HG02884 (cell line): ENCODE measurements around the gene TMEM161A.
"Not testable (repeated sequence)": the region's sequence is repeated elsewhere in the genome, so short reads cannot be mapped to it uniquely, and the experiment has no call there.

Experiments
- ATAC-seq: cut with Tn5 transposase; IDR thresholded peaks from one replicate; pipeline ENCODE4 v1.9.1; 2021; ENCODE audit warnings: mild to moderate bottlenecking, moderate library complexity; ENCODE audit not compliant: unreplicated experiment

The TMEM161A gene

DNA sequence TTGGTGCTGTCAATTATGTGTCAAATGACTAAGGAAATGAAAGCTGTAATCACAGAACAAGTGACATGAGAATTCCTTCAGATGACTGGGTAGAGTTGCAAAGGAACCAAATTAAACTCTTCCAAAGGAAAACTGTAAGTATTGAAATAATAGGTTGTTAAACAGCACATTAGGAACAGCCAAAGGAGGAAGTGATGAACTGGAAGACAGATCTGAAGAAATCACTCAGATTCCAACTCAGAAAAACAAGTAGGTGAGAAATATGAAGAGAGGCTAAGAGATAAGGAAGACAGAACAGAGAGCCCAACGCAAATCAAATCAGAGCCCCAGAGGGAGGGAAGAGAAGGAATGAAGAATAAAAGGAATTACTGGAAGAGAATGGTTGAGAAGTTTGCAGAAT lies 15.4 kb downstream of the TMEM161A start:
- no peak for ATAC-seq

DNA sequence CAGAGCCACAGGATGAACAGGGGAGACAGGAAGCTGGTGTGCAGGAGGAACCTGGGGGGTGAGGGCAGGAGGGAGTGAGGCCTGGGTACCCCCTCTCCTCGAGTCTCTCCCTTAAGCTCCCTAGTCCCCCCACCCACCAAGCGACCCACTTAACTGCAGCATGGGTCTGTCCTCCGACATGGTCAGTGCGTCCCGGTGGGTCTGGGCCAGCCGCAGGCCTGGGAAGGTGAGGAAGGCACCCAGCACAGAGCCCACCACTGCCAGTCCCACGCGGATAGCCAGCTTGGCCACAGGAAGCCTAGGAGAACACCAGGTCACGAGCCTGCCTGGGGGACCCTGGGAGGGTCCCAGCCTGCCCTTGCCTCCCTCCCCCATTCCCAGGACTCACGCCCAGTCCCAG lies 16.9 kb downstream of the TMEM161A start:
- ATAC-seq = no peak

DNA sequence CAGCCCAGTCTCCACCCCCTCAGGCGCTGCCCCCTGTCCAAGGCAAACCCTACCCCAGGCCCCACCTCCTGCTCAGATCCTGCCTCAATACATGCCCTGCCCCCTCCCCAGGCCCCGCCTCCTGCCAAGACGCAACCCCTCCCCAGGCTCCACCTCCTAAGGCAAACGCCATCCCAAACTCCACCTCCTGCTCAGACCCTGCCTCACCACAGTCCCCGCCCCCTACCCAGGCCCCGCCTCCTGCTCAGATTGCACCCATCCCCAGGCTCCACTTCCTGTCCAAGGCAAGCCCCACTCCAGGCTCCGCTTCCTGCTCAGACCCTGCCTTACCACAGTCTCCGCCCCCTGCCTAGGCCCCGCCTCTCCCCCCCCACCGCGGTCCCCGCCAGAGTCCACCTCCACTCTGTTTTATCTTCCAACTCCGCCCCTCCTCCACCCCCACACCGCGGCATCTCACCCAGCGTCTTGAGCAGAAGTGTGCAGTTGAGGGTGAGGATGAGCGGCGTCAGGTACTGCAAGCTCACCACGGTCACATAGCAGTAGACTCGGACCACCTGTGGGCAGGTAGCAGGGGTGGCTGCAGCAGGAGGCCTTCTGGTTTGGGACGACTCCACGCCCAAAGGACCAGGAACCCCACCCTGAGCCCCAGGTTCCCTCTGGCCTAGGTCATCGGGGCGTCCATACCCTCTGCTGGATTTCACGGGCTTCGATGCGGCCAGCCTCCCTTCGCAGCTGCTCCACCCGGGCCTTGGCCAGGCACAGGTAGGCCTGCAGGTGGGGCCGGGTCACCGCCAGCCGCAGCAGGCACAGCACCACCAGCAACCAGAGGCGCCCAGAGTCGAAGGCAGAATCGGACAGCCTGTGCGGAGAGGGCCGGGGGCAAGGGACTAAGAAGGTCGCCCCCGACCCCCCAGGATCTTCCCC lies 17.7 kb downstream of the TMEM161A start:
- no peak for ATAC-seq

DNA sequence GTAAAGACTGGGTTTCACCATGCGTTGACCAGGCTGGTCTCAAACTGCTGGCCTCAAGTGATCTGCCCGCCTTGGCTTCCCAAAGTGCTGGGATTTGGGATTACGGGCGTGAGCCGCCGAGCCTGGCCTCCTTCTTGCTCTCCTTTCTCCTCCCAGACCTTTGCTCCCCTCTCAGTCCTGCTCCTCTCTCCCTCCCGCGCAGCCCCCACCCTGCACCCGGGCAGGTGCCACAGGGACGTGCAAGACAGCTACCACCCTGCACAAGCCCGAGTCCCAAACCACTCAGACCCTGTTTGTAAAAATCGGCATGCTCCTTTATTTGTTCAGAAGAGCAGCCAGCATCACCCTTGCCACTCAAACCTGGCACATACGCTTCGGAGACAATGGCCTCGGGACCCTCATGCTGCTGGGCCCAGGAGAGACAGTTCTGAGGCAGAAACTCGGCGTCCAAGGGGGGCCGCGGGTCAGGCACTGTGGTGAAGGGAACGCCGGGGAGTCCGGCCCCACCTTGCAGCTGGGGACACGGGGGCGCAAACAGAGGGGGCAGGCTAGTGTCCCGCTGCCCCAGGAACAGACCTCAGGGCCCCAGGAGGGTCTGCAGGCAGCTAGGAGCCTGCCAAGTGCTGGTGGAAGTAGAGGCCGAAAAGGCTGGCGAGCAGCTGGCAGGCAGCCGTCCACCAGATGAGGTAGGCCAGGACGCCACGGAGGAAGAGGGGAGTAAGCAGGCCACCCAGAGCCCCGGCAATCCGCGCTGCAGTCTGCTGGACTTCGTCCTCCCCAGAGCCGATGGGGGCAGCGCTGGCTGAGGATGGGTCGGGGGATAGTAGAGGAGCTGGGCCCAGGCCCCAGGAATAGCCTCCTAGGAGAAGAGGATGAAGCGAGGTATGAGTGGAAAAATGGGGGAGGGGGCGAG lies 18.7 kb downstream of the TMEM161A start:
- no peak for ATAC-seq

DNA sequence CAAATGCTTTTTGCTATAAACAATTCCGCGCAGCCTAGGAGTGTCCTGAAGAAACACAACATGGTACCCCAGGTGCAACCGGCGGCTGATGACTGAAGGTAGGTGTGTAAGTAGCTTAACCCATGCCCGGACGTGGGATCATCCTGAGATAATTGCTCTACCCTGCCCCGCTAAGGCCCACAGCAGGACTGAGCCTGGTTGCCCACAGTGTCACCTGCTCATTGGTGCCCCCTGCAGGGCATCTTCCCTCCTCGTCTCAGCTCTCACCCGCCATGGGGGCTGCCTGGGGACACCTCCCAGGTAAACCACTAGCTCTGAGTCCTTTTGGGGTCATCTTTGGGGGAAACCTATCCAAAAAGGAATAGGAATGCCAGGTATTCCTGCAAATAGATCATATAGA lies 22.3 kb downstream of the TMEM161A start:
- ATAC-seq = no peak

DNA sequence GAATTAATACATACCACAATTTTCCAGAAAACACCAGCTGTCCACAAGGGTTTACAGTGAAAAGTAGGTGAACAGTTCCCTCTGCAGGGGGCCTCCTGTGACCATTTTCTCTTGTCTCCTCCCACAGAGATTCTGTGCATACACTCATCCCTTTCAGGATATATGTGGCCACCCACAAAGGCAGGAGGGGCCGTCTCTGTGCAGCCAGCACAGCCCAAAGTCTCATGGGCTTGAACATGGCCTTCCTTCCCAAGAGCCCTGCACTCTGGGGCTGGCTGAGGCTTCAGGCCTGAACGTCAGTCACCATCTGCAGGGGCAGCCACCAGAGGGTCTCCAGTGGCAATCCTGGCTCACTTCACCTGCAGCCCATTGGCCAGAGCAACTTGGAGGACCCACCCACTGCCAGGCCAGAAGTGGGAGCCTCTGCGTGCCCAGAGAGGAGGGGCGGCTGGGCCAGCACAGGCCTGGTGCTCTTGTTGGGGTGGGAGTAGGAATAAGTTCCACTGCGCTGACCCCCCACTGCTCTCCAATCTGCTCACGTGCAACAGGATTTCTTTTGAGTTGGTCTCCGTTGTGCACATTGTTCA lies 25.1 kb downstream of the TMEM161A start:
- ATAC-seq = no peak

DNA sequence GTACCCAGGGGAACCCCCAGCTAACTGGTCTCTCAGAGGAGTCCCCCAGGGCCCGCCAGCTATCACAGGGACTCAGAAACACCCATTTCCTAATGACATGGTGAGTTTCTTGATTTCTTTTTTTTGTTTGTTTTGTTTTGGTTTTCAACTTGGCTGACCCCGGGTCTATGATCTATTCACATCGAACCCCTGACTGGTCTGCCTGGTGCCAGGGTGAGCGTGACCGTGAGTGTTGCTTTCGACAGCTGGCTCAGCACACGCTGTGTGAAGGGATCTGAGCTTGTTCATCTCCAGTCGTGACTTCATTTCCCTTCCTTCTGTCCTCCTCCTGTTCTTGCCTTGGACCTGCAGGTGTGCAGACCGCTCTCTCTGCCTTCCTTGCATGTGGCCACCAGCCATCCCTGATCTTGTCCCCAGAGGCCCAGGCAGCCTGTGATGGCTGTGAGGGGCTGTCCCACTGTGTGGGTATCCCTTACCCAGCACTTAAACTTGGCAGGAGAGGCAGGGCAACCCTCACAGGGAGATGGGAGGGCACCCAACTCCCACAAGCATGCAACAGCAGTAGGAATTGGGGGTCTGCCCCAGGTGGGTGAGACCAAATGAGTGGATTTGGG lies 26.2 kb downstream of the TMEM161A start:
- ATAC-seq = no peak

DNA sequence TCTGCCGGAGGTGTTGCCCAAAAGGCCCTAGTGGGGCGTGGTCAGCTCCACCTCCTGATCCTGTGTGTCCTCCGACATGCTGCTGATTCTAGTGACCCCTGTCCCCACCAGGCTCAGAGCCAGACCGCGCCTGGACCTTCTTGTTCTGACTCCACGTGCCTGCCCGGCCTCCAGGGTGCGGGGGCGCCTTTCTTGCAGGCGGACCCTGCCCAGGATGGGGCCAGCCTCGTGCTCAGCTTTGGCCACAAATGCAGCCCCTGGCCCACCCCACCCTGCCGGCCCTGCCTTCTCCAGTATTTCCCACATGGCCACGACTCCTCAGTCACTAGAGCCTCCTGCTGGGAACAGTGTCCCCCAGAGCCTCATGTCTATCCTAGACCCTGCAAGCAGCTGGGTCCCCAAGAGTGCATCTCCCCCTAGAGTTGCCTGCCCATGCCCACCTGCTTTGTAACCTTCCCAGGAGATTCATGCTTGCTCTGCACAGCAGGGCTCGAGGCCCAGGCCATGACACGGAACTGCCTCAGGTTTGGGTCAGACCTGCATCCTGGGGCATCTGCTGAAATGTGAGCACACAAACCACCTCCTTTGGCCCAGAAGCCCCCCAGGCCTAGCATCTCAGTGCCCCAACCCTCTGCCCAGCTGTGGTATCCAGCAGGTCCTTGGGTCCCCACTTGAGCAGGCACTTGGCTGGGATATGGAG lies 27.0 kb downstream of the TMEM161A start:
- no peak for ATAC-seq

DNA sequence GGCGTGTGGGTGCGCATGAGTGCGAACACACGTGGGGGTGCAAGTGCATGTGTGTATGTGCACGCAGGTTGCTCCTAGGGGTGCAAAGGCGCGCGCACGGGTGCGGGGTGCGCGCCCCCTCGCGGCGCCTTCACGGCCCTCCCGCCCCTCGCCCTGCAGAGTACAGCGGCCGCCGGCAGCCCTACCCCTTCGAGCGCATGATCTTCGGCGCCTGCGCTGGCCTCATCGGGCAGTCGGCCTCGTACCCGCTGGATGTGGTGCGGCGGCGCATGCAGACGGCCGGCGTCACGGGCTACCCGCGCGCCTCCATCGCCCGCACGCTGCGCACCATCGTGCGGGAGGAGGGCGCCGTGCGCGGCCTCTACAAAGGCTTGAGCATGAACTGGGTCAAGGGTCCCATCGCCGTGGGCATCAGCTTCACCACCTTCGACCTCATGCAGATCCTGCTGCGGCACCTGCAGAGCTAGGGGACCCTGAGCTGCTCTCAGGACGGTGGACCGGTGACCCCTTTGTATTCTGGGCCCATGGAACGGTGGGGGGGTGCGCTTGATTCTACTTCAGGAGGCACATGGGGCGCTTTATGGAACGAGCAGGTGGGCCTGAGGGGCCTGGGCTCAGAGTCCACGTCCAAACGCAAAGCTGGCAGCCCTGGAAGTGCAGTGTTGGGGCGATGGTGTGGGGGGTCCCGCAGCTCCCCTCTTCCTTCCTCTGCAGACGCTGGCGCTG lies 27.7 kb downstream of the TMEM161A start:
- no peak for ATAC-seq

DNA sequence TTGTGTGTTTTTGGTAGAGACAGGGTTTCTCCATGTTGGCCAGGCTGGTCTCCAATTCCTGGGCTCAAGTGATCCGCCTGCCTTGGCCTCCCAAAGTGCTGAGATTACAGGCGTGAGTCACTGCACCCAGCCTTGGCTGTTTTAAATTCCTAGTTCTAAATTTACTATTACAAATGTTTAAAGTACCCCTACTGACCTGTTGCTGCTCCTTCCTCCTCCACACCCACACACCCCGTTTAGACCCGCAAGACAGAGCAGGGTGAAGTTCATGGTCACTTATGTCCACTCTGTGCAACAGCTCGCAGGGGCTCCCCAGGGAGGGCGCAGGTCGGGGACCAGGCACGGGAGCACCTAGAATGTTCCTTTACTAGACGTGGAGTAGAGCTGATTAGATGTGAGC lies 28.7 kb downstream of the TMEM161A start:
- no peak for ATAC-seq

DNA sequence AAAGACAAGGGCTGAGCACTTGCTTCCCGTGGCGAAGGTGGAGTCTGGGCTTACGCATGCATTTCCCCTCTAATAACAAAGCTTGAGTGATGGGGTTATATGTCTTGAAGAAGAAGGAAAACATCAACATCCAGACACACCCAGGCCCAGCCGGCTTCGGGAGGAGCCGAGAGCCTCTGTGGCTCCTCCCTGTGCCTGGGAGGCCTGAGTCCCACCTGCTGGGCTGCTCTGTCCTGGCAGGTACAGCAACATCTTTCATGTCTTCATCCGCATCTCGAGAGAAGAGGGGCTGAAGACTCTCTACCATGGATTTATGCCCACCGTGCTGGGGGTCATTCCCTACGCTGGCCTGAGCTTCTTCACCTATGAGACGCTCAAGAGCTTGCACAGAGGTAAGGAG lies 30.6 kb downstream of the TMEM161A start:
- ATAC-seq = no peak

DNA sequence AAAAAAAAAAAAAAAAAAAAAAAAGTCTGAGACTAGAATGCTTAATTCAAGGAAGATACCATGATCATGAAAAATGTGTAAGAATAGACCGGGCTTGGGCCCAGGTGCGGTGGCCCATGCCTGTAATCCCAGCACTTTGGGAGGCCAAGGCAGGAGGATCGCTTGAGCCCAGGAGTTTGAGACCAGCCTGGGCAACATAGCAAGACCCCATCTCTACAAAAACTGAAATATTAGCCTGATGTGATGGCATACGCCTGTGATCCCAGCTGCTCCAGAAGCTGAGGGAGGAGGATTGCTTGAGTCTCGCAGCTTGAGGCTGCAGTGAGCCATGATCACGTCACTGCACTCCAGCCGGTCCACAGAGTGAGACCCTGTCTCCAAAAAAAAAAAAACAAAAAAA lies 31.3 kb downstream of the TMEM161A start:
- not testable (repeated sequence) for ATAC-seq

DNA sequence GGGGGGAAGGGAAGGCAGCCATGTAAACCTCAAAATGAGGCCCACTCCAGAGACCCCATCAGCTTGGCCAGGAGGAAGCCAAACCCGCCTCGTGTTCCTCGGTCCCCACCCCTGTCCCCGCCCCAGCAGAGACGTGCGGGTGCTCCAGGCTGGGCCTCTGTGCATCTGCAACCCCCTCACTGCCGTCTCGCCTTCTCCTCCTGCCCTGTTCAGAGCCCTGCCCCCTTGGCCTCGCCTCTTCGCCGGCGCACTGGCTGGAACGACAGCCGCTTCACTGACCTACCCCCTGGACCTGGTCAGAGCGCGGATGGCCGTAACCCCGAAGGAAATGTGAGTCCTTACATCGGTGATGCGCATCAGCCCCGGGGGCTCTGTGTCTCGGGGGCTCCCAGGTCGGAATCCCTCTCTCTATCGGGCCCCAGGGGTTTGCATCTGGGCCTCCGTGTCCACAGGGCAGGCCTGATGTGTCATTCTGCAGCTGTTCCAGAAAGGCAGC lies 32.2 kb downstream of the TMEM161A start:
- ATAC-seq = no peak

DNA sequence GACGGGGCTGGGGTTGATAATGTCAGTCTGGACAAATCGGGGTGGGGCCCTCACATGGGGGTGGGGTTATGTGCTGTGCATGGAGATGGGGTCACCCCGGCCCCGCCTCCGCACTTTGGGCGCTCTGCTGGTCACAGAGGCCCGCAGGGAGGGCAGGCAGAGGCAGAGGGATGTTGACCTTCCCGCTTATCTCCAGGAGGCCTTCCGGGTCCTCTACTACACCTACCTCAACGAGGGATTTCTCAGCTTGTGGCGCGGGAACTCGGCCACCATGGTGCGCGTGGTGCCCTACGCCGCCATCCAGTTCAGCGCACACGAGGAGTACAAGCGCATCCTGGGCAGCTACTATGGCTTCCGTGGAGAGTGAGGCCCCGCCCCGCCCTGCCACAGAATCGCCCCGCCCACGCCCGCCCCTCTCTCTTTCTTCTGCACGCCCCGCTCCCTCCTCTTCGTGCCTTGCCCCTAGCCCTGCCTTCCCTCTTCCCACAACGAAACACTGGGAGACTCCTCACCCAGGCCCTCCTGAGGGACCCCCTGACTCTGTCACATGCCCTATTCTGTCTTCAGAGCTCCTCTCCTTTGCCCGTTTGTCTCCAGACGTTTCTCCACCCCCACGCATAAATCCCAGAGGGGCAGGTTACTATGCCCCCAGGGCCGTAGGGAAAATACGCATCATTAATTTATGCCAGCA lies 32.8 kb downstream of the TMEM161A start:
- no peak for ATAC-seq

DNA sequence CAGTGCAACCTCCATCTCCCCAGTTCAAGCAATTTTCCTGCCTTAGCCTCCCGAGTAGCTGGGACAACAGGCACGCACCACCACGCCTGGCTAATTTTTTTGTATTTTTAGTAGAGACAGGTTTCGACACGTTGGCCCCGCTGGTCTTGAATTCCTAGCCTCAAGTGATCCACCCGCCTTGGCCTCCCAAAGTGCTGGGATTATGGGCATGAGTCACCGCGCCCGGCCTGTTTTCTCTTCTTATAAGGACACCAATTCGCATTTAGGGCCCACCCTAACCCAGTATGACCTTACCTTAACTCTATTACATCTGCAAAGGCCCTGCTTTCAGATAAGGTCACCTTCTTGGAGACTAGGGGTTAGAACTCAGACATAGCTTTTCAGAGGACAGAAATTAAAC lies 35.1 kb downstream of the TMEM161A start:
- ATAC-seq = no peak

DNA sequence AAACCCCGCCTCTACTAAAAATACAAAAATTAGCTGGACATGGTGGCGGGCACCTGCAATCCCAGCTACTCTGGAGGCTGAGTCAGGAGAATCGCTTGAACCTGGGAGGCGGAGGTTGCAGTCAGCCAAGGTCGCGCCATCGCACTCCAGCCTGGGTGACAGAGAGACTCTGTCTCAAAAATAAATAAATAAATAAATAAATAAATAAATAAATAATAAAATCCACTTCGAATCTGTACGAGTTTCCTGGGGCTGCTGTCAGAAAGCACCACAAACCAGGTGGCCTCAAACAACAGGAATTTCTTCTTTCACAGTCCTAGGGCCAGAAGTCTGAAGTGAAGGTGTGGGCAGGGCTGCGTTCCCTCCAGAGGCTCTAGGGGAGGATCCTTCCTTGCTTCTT lies 35.7 kb downstream of the TMEM161A start:
- ATAC-seq = not testable (repeated sequence)

DNA sequence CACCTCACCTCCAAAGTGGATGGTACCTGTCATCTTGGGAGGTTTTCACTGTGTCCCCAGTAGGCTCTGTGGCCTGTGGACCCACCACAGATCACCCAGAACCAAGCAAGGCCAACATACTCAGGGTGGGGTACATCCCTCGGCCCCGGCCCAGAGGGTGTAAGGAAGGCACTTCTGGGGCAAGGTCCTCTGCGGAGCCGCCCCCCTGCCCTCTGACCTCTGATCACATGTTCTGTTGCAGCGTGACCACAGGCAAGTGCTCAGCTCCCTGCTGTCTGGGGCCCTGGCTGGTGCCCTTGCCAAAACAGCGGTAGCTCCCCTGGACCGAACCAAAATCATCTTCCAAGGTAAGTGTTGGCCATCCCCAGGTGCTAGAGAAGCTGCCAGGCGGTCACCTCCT lies 36.7 kb downstream of the TMEM161A start:
- ATAC-seq = no peak

DNA sequence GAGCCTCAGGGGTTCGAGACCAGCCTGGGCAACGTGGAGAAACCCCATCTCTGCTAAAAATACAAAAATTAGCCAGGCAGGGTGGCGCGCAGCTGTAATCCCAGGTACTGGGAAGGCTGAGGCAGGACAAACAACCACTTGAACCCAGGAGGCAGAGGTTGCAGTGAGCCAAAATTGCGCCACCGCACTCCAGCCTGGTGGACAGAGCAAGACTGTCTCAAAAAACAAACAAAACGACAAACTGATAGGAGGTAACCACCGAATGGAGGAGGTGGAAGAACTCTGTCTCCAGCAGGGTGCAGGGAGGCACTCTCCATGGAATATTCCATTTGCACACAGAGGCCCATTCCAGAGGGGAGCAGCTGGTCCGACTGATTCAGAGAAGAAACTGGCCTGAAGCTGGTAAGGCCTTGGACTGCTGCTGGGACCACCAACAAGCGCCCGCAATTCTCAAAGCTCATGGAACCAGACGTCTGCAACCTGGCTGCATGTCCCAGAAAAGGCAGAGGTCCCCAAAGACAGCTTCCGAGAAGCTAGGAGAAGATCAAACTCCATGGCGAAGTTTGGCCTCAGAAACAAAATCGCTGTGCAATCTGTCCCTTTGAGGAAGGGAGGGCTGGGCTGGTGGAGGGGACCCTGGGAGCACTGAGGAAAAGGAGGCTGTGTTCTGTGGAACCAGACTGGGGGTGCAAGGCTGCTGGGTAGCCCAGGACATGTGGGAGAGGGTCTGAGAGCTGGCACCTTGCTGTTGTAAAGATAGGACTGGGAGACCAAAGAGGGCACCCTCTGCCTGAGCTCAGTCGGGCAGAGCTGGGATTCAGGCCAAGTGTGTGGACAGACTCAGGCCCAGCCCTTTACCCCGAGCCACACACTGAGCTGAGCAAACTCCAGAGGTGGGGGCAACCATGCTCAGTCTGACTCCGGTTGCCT lies 39.3 kb downstream of the TMEM161A start:
- no peak for ATAC-seq
